ENCODE results near the gene SMOC1. TPM values are rescaled to one million over a fixed set of nuclear protein-coding genes. Genes with fewer than 3 reads are reported as not detected.

The SMOC1 gene
- total and polyA plus RNA-seq, 2 of the 8 experiments (the other 6 are each of a cell fraction or from before 2014, with no cell fraction given) = 1.6 to 2.4 TPM

- Histone ChIP-seq H3K4me3 (ENCODE audit: extremely low read depth in 1 of 4, insufficient read depth in 2 of 4, low read depth in 3 of 4, low read length in 4 of 4) (no peak overlapping the region), H3K36me3 (ENCODE audit: control insufficient read depth in 2 of 4, insufficient read depth in 4 of 4, low read length in 3 of 4) (no peaks in the 10 kb centered on the region), H3K27ac (ENCODE audit: low read depth, low read length) (no peak overlapping the region), H3K18ac (ENCODE audit: extremely low read depth, low read length) (no peak overlapping the region), H4K5ac (ENCODE audit: insufficient read length, low read depth, low read length) (no peak overlapping the region), H2BK5ac (ENCODE audit: low read depth, low read length) (no peak overlapping the region), H3K9ac (replicated peaks in 1 of 4; ENCODE audit: extremely low read depth in 1 of 4, low read depth in 3 of 4, low read length in 3 of 4) (no peak overlapping the region), H3K23ac (ENCODE audit: insufficient read length) (no peak overlapping the region), H3K4ac (replicated peaks; ENCODE audit: insufficient read length, low read depth, low read length) (no peak overlapping the region), H2BK120ac (replicated peaks; ENCODE audit: low read depth, low read length) (no peak overlapping the region), H3K4me1 (replicated peaks in 1 of 4; ENCODE audit: control insufficient read depth in 3 of 4, insufficient read depth in 4 of 4, low read length in 3 of 4) (no peaks in the 10 kb centered on the region; a peak in 2 of 7 replicates), H2BK12ac (ENCODE audit: low read depth, low read length) (no peak overlapping the region), H2BK20ac (ENCODE audit: low read length) (no peak overlapping the region), H4K8ac (ENCODE audit: extremely low read depth, insufficient read depth, low read length) (no peak overlapping the region), H3K79me1 (ENCODE audit: low read depth, low read length) (no peaks in the 10 kb centered on the region), H2AFZ (ENCODE audit: low read length) (no peak overlapping the region), H4K91ac (replicated peaks; ENCODE audit: insufficient read length, low read length) (no peak overlapping the region), H3K9me3 (ENCODE audit: insufficient read depth in 2 of 2, low read depth in 1 of 2, low read length in 1 of 2) (no peaks in the 10 kb centered on the region), H2BK15ac (ENCODE audit: low read length) (no peak overlapping the region), H3K56ac (replicated peaks; ENCODE audit: insufficient read length, low read depth, low read length) (no peak overlapping the region), H3K27me3 (replicated peaks in 1 of 4; ENCODE audit: control insufficient read depth in 3 of 4, extremely low read depth in 1 of 4, insufficient read depth in 3 of 4, low read length in 3 of 4) (peaks cover 0 to 2% (median under 1%) of the 10 kb centered on the region in 4 experiments; a peak in 2 of 7 replicates), H3K4me2 (ENCODE audit: insufficient read depth in 1 of 2, low read depth in 2 of 2, low read length in 2 of 2) (no peak overlapping the region), H3K23me2 (ENCODE audit: low read depth, low read length) (no peaks in the 10 kb centered on the region), H4K20me1 (replicated peaks in 1 of 2; ENCODE audit: control insufficient read depth in 1 of 2, insufficient read depth in 2 of 2, low read length in 2 of 2) (no peaks in the 10 kb centered on the region), H3K79me2 (ENCODE audit: control insufficient read depth in 1 of 2, insufficient read depth in 2 of 2, low read length in 2 of 2) (no peaks in the 10 kb centered on the region), H3K14ac (ENCODE audit: insufficient read length) (no peak overlapping the region), H2AK5ac (ENCODE audit: low read depth, low read length) (no peak overlapping the region)
- CTCF ChIA-PET (ENCODE audit: partially characterized antibody) = interaction anchor here (1.2 to 8.1 kb wide), 3 partner anchors 15 to 225 kb away, joined by 3 to 80 read pairs (median 22); no protein-coding TSS in a partner anchor
- WGBS, 2 experiments (ENCODE audit: extremely low coverage in 1 of 2, insufficient coverage in 1 of 2, insufficient read length in 1 of 2, insufficient replicate concordance in 2 of 2, low coverage in 1 of 2, low lambda C conversion rate in 2 of 2, missing lambda C conversion rate in 1 of 2) = 95% methylated on average over 2 of the region's 2 CpGs; no CpG with 5 or more reads in 1 of the 2 experiments
- no peak for DNase-seq (ENCODE audit: low read depth in 1 of 2, low spot score in 2 of 2)
- no peak for TF ChIP-seq RXRA (IDR thresholded peaks at IDR 0.05; ENCODE audit: insufficient read depth, low read depth, low read length)
- POLR2A ChIA-PET (ENCODE audit: partially characterized antibody) = no interaction called here
- FAIRE-seq = no peak
Measured at GRCh38 chr14:70043001-70043400, 163.8 kb downstream of the SMOC1 start.

All from H1 (cell line).